ENCODE measurements around the gene GGT6.
"Not testable (repeated sequence)": the region's sequence is repeated elsewhere in the genome, so short reads cannot be mapped to it uniquely, and the experiment has no call there.

GGT6 gene

DNA sequence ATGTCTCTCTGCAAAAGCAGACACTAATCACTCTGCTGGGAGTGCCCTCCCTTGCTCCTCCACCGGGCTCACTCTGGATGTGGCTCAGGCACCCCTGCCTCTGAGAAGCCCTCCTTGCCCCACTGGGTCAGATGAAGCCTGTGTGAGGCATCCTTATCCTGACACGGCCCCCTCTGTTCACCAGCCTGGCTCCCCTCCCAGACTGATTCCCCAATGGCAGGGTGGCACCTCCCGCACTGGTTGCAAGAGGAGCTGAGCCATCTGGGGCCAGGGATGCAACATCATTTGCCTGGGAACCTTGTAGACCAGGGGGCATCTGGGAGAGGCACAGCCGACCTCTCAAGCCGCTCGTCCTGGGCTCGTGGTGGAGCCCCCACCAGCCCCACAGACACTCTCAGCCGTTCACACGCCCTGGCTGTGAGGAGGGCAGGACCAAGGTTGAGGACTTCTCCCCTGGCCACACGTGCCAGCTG lies 30.6 kb upstream of the GGT6 start:
- no peak for DNase-seq

DNA sequence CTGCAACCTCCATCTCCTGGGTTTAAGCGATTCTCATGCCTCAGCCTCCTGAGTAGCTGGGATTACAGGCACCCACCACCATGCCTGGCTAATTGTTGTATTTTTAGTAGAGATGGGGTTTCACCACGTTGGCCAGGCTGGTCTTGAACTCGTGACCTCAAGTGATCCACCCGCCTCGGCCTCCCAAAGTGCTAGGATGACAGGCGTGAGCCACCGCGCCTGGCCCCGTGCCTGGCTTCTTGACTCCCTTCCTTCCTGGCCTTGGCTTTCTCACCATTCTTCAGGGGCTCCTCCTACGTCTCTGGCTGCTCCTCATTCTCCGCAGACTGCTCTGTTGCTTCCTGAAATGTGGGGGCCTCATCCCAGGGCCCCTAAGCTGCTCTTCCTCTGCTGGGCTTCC lies 29.7 kb upstream of the GGT6 start:
- DNase-seq, result not testable (repeated sequence)

- no peak for DNase-seq
Observed at GRCh38 chr17:4588898-4589625, 28.7 kb upstream of the GGT6 start.

- DNase-seq, result no peak
Observed at GRCh38 chr17:4588391-4588790, 28.0 kb upstream of the GGT6 start.

DNA sequence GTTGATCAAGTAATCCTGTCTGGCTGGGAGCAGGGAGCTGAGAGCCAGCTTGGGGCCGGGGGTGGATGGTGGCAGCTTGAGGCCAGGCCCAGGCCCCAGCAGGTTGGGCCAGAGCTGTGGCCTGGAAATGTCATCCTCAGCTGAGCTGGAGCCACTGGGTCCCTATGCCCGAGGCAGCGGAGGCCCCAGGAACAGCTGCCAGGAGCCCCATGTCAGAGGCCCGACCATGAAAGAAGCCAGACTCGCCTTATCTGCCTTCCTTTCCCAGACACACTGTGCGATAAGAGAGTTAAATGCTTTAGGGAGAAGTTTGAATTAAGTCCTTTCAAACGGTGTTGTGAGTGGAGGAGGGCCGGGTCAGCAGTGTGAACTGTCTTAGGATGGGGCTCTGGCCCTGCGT lies 27.4 kb upstream of the GGT6 start:
- no peak for DNase-seq

DNA sequence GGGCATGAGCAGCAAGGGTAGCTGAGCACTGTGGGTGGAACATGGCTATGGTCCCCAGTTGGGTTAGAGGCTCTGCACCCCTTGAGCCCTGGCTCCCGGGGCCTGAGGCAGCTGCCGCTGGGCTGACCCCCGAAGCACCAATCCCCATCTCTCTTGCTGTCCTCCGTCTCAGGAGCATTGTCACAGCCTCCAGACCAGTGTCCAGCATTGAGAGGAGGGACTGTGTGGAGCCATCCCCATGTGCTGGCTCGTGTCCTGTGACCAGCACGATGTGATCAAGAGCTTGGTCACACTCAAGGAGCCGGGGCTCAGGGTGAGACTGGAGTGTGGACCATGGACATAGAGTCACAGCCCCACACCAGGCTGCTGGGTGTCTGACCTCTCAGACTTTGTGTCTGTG lies 26.8 kb upstream of the GGT6 start:
- DNase-seq, result no peak

GRCh38 chr17:4586043-4586442 lies 25.7 kb upstream of the GGT6 start:
- no peak for DNase-seq

- no peak for DNase-seq
Observed at GRCh38 chr17:4585638-4585994, 25.2 kb upstream of the GGT6 start.

- DNase-seq, result no peak
Observed at GRCh38 chr17:4584917-4585637, 24.7 kb upstream of the GGT6 start.

DNA sequence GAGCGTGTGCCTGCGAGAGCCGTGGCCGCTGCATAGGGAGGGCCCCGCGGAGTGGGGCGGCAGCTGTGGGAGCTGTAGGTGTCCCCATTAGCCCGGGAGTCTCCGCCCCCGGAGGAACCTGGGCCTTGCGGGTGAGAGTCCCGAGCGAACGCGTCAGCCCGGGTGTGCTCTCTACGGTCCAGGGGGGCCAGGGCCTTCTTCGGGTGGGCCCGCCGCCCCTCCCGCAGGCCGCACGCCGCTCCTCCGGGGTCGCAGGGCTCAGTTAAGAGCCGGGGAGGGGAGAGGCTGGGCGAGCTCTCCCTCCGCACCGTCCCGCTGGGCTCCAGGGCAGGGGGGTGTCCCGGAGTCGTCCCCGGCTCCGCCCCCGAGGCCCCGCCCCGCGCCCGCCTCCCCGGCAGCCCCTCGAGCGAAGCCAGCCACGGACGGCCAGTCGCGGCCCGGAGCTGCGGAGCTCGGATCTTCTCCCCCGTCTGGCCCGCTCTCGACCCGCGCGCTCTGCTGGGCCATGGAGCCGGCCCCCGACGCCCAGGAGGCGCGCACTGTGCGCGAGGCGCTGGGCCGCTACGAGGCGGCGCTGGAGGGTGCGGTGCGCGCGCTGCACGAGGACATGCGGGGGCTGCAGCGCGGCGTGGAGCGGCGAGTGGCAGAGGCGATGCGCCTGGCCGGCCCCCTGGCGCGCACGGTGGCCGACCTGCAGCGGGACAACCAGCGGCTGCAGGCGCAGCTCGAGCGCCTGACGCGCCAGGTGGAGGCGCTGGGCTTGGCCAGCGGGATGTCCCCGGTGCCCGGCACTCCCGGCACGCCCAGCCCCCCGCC lies 23.9 kb upstream of the GGT6 start, which contains the start of gene SMTNL2:
TSS of gene SMTNL2 (plus strand) at position 429 of the 816 bp plus-strand sequence. CDS start at position 506, 77 bp downstream.
- DNase-seq, result no peak

GRCh38 chr17:4583782-4584100 lies 23.4 kb upstream of the GGT6 start:
- no peak for DNase-seq

DNA sequence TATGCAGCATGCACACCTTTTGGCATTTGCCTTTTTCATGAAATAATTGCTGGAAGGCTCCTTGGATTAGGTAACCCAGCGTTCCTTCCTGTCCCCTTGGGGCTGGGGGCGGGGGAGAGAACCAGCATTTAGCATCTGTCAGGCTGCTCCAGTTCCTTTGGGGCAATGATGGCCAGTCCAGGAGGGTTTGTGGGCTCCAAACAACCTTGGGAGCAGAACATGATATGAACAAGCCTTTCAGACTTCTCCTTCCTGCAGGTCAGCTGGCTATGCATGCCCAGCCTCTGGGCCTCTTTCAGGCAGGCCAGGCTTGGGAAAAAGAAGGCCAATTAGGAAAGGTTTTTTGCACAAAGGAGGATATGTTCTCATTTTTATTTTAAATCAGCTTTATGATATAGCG lies 22.8 kb upstream of the GGT6 start:
- no peak for DNase-seq

DNA sequence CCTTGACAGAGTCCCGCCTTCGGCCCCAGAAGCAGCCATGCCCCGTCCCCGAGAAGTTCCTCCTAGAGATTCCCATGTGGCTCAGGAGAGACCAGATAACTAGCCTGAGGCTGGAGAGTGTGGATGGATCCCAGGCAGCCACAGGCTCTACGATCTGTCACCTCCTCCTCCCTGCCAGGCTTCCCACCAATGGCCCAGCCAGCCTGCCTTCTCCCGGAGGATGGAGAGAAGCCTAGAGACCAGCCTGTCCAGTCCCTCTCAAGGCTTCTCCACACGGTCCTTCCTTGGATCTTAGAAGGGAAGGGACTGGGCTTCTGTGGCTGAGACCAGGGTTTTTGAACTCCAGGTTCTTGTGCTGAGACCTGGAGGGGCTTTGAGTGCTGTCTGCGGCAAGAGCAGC lies 22.3 kb upstream of the GGT6 start:
- DNase-seq, result no peak

DNA sequence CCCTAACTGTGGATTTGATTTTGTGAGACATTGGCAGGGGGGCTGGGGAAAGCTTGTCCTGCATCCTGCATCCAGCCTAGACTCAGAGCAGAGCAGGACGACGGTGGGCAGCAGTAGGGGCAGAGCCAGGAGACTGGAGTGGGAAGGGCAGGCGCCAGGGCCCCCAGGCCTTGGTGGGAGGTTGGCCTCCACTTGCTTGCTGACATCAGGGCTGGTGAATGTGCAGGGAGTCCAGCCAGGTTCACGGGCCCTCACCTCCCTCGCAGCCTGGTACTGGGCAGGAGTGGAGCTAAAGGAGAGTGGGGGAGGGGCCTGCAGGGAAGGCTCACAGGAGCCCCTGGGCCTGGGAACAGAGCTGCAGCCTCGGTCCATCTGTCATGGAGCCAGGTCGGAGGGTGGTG lies 21.7 kb upstream of the GGT6 start:
- no peak for DNase-seq

DNA sequence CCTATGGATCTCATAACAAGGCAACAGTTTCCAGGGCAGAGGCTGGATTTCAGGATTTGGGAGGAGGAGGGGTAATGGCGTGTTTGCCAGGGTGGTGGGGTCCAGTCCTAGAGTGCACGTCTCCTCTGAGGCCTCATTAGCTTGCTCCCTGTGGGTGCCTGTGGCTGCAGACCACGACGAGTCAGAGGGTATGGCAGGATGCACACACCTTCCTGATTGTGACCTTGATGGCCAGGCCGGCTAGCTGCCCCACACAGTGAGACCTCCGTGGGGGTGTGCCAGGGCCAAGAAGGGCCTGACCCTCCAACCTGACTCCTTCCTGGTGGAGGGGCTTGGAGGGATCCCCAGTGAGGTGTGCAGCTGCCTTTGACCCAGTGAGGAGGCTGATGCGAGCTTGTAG lies 19.9 kb upstream of the GGT6 start:
- DNase-seq, result no peak

DNA sequence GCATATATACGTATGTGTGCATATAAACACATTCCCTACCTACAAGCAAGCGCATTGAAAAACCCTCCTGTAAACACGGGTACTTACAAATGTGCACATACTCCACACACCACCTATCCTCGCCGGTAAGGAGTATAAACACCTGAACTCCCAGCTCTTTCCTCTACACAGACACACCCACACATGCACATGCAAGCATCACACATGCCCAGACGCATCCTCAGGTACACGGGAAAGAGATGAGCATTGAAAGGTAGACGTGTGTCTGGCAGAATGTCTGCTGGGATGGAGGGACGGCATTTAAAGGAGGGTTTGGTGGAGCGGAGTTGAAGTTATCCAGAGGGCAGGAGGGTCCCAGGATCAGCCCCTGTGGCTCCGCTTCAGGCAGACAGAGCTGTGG lies 19.3 kb upstream of the GGT6 start:
- no peak for DNase-seq

DNA sequence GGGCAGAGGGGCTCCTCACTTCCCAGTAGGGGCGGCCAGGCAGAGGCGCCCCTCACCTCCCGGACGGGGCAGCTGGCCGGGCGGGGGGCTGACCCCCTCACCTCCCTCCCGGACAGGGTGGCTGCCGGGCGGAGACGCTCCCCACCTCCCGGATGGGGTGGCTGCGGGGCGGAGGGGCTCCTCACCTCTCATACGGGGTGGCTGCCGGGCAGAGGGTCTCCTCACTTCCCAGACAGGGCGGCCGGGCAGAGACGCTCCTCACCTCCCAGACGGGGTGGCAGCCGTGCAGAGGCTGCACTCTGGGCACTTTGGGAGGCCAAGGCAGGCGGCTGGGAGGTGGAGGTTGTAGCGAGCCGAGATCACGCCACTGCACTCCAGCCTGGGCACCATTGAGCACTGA lies 18.0 kb upstream of the GGT6 start:
- DNase-seq, result not testable (repeated sequence)

DNA sequence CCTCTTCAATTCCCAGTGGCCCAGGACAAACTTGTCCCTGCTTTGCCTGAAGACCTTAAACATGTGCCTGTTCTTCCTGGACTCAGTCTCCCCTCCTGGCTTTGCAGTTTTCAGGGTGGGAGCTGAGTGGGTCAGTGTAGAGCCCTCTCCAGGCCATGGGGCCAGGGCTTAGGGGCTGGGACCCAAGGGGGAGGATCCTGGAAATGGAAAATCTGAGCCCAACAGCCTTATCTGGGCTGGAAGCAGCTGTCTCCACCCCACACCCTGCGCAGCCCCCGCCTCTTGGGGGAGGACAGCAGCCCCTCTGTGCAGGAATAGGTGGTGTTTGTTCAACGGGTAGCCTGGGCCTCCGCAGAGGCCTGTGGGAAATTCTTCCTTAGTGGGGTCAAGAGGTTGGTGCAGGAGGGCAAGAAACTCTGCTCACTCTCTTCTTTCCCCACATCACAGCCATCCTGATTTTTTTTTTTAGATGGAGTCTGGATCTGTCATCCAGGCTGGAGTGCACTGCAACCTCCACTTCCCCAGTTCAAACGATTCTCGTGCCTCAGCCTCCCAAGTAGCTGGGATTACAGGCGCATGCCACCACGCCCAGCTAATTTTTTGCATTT lies 17.1 kb upstream of the GGT6 start:
- DNase-seq, result no peak

DNA sequence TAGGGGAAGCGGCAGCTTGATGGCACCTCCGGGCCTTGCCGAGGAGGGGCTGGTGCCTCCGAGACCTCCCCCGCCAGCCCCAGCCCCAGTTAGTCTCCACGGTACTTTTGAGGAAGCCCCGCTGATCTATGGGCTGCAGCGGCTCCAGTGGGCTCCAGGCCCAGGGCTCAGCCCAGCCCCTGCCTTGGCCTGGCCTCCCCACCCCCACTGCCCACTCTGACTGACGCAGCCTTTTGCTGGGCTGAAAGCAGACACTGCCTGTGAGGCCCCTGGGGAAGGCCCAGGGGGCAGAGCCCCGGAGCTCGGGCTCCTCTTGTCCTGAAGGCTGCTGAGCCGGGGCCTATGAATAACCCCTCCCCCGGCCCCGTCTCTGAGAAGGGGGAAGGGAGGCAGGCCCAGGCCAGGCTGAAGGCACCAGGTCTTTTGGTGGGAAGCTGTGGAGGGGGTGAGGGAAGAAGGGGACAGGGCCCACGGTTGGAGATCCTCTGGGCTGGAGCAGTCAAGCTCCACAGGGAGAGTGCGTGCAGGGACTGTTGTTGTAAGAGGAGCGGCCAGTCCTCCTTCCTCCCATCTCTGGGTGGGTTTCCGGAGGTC lies 16.4 kb upstream of the GGT6 start:
- no peak for DNase-seq

- DNase-seq, result no peak
Observed at GRCh38 chr17:4576161-4576558, 15.8 kb upstream of the GGT6 start.

DNA sequence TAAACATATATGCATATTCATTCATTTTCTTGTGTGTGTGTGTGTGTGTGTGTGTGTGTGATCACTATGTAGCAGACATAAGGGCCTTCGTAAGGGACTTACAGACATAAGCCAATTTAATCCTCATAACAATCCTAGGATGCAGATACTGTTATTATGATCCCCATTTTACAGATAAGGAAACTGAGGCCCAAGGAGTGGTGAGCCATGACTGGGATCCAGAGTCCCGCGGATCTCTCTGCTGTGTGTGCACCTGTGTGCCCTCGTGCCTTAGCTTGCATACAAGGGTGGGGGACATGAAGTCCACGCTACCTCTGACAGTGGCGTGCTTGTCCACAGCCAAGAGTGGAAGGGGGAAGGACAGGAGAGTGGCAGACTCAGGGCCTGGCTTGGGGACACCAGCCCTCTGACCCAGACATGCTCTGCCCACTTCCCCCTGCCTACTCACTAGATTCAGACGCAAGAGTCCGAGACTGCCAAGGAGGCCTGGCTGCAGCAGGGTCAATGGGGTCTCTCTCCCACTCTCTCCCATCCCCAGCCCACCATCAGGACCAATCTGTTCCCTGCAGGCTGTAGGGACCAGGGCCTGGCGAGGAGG lies 14.2 kb upstream of the GGT6 start:
- no peak for DNase-seq

- peak; percentile 13 for DNase-seq
Observed at GRCh38 chr17:4573669-4574068, 13.3 kb upstream of the GGT6 start.

GRCh38 chr17:4573115-4573514 lies 12.7 kb upstream of the GGT6 start:
- DNase-seq, result no peak

Data from effector CD4-positive, alpha-beta T cell (primary cell).